ENCODE data around the gene SYT8. TPM values are rescaled to one million over a fixed set of nuclear protein-coding genes. Genes with fewer than 3 reads are reported as not detected.
"Not testable (repeated sequence)": the region's sequence is repeated elsewhere in the genome, so short reads cannot be mapped to it uniquely, and the experiment has no call there.

The SYT8 gene
- not detected in 2 replicates for total RNA-seq

- intact Hi-C loops (cut with micrococcal nuclease): no loop called here
- no peak within 1 kb of the TSS for H3K27ac Mint-ChIP-seq
These were observed at the start of gene SYT8 for GRCh38 chr11:1834779-1835670. TSS of gene SYT8 (plus strand) at chr11:1834990. CDS start at chr11:1835106, 116 bp downstream.

GRCh38 chr11:1785749-1786413 is 48.9 kb upstream of the SYT8 start:
- no peak overlapping the region for H3K4me3 Mint-ChIP-seq
- intact Hi-C loops (cut with micrococcal nuclease): no loop called here
- H3K9me3 Mint-ChIP-seq: no peaks in the 10 kb centered on the region
- H3K36me3 Mint-ChIP-seq (ENCODE audit: low read depth): no peaks in the 10 kb centered on the region
- DNase-seq: peak; percentile 50
- peaks cover 3% of the 10 kb centered on the region for H3K27me3 Mint-ChIP-seq
- no peaks in the 10 kb centered on the region for H3K4me1 Mint-ChIP-seq
- H3K27ac Mint-ChIP-seq: no peak overlapping the region

More at GRCh38 chr11:1834779-1835670, at the start of gene SYT8:
- Mint-ChIP-seq H3K36me3 (ENCODE audit: low read depth) (no peaks in the 10 kb centered on the region), H3K9me3 (no peaks in the 10 kb centered on the region), H3K4me3 (no peak within 1 kb of the TSS), H3K4me1 (peaks cover 5% of the 10 kb centered on the region), H3K27me3 (peaks cover 3% of the 10 kb centered on the region)
- no peak for DNase-seq

GRCh38 chr11:1786466-1786865 is 48.3 kb upstream of the SYT8 start:
- intact Hi-C loops (cut with micrococcal nuclease): no loop called here
- Mint-ChIP-seq H3K27ac (no peak overlapping the region), H3K4me1 (no peaks in the 10 kb centered on the region), H3K9me3 (no peaks in the 10 kb centered on the region), H3K4me3 (no peak overlapping the region), H3K27me3 (peaks cover 8% of the 10 kb centered on the region), H3K36me3 (ENCODE audit: low read depth) (no peaks in the 10 kb centered on the region)
- no peak for DNase-seq

- peaks cover 18% of the 10 kb centered on the region for H3K27me3 Mint-ChIP-seq
- peaks cover 6% of the 10 kb centered on the region for H3K4me1 Mint-ChIP-seq
- no peaks in the 10 kb centered on the region for H3K36me3 Mint-ChIP-seq (ENCODE audit: low read depth)
- no peak overlapping the region for H3K27ac Mint-ChIP-seq
- H3K9me3 Mint-ChIP-seq: no peaks in the 10 kb centered on the region
- H3K4me3 Mint-ChIP-seq: no peak overlapping the region
- DNase-seq: no peak
- intact Hi-C loops (cut with micrococcal nuclease): no loop called here
These were observed 42.9 kb upstream of the SYT8 start for GRCh38 chr11:1791912-1792311.

GRCh38 chr11:1792461-1792860 is 42.3 kb upstream of the SYT8 start:
- Mint-ChIP-seq H3K4me1 (peaks cover 6% of the 10 kb centered on the region), H3K4me3 (peak overlapping the region; percentile 29), H3K9me3 (no peaks in the 10 kb centered on the region), H3K36me3 (ENCODE audit: low read depth) (no peaks in the 10 kb centered on the region), H3K27me3 (peaks cover 19% of the 10 kb centered on the region), H3K27ac (no peak overlapping the region)
- intact Hi-C loops (cut with micrococcal nuclease): no loop called here
- DNase-seq: no peak

GRCh38 chr11:1793081-1793480 is 41.7 kb upstream of the SYT8 start:
- H3K4me1 Mint-ChIP-seq: peaks cover 6% of the 10 kb centered on the region
- H3K27me3 Mint-ChIP-seq: peaks cover 20% of the 10 kb centered on the region
- no peaks in the 10 kb centered on the region for H3K36me3 Mint-ChIP-seq (ENCODE audit: low read depth)
- no peaks in the 10 kb centered on the region for H3K9me3 Mint-ChIP-seq
- no peak overlapping the region for H3K4me3 Mint-ChIP-seq
- H3K27ac Mint-ChIP-seq: no peak overlapping the region
- no peak for DNase-seq
- intact Hi-C loops (cut with micrococcal nuclease): no loop called here

- intact Hi-C loops (cut with micrococcal nuclease): no loop called here
- H3K4me3 Mint-ChIP-seq: no peak overlapping the region
These were observed 38.3 kb upstream of the SYT8 start for GRCh38 chr11:1796413-1797011.

GRCh38 chr11:1797391-1798125 is 37.2 kb upstream of the SYT8 start:
- Mint-ChIP-seq H3K27ac (no peak overlapping the region), H3K36me3 (ENCODE audit: low read depth) (no peaks in the 10 kb centered on the region), H3K4me3 (no peak overlapping the region), H3K27me3 (peaks cover 9% of the 10 kb centered on the region), H3K9me3 (no peaks in the 10 kb centered on the region), H3K4me1 (peaks cover 4% of the 10 kb centered on the region)
- intact Hi-C loops (cut with micrococcal nuclease): no loop called here
- DNase-seq: no peak

More at GRCh38 chr11:1796413-1797011, 38.3 kb upstream of the SYT8 start:
- Mint-ChIP-seq H3K27me3 (peaks cover 14% of the 10 kb centered on the region), H3K36me3 (ENCODE audit: low read depth) (no peaks in the 10 kb centered on the region), H3K4me1 (peaks cover 6% of the 10 kb centered on the region), H3K27ac (no peak overlapping the region), H3K9me3 (no peaks in the 10 kb centered on the region)
- DNase-seq: no peak

GRCh38 chr11:1803246-1803645 is 31.5 kb upstream of the SYT8 start:
- Mint-ChIP-seq H3K27me3 (peaks cover 6% of the 10 kb centered on the region), H3K4me1 (no peaks in the 10 kb centered on the region), H3K9me3 (no peaks in the 10 kb centered on the region), H3K36me3 (ENCODE audit: low read depth) (no peaks in the 10 kb centered on the region), H3K4me3 (no peak overlapping the region), H3K27ac (no peak overlapping the region)
- intact Hi-C loops (cut with micrococcal nuclease): no loop called here
- DNase-seq: no peak

- H3K36me3 Mint-ChIP-seq (ENCODE audit: low read depth); H3K9me3 Mint-ChIP-seq; intact Hi-C loops (cut with micrococcal nuclease); H3K27me3 Mint-ChIP-seq; H3K27ac Mint-ChIP-seq; H3K4me3 Mint-ChIP-seq; DNase-seq; H3K4me1 Mint-ChIP-seq: not testable (repeated sequence)
These were observed 30.8 kb upstream of the SYT8 start for GRCh38 chr11:1803835-1804519.

- H3K36me3 Mint-ChIP-seq (ENCODE audit: low read depth): no peaks in the 10 kb centered on the region
These were observed 29.3 kb upstream of the SYT8 start for GRCh38 chr11:1805525-1805924.

GRCh38 chr11:1807264-1807995 is 27.4 kb upstream of the SYT8 start:
- no peak for DNase-seq
- no peaks in the 10 kb centered on the region for H3K9me3 Mint-ChIP-seq
- H3K36me3 Mint-ChIP-seq (ENCODE audit: low read depth): no peaks in the 10 kb centered on the region
- intact Hi-C loops (cut with micrococcal nuclease): no loop called here
- no peaks in the 10 kb centered on the region for H3K4me1 Mint-ChIP-seq
- peaks cover 17% of the 10 kb centered on the region for H3K27me3 Mint-ChIP-seq
- H3K27ac Mint-ChIP-seq: no peak overlapping the region
- no peak overlapping the region for H3K4me3 Mint-ChIP-seq

More at GRCh38 chr11:1805525-1805924, 29.3 kb upstream of the SYT8 start:
- no peak overlapping the region for H3K27ac Mint-ChIP-seq
- intact Hi-C loops (cut with micrococcal nuclease): no loop called here
- no peaks in the 10 kb centered on the region for H3K4me1 Mint-ChIP-seq
- H3K27me3 Mint-ChIP-seq: peaks cover 14% of the 10 kb centered on the region
- no peaks in the 10 kb centered on the region for H3K9me3 Mint-ChIP-seq
- DNase-seq: no peak
- H3K4me3 Mint-ChIP-seq: no peak overlapping the region

GRCh38 chr11:1810761-1811160 is 24.0 kb upstream of the SYT8 start:
- no peak for DNase-seq
- Mint-ChIP-seq H3K27me3 (peaks cover 15% of the 10 kb centered on the region), H3K4me1 (no peaks in the 10 kb centered on the region), H3K9me3 (no peaks in the 10 kb centered on the region), H3K36me3 (ENCODE audit: low read depth) (no peaks in the 10 kb centered on the region), H3K27ac (no peak overlapping the region), H3K4me3 (no peak overlapping the region)
- intact Hi-C loops (cut with micrococcal nuclease): no loop called here
